HS-27A (cell line): ENCODE measurements around the gene GALNT9.
"Not testable (repeated sequence)": the region's sequence is repeated elsewhere in the genome, so short reads cannot be mapped to it uniquely, and the experiment has no call there.

ENCODE experiments used
- DNase-seq: peaks from one replicate; pipeline ENCODE4 v3.0.0-alpha.2; 2012; ENCODE audit warnings: low read depth, missing footprints

The GALNT9 gene

DNA sequence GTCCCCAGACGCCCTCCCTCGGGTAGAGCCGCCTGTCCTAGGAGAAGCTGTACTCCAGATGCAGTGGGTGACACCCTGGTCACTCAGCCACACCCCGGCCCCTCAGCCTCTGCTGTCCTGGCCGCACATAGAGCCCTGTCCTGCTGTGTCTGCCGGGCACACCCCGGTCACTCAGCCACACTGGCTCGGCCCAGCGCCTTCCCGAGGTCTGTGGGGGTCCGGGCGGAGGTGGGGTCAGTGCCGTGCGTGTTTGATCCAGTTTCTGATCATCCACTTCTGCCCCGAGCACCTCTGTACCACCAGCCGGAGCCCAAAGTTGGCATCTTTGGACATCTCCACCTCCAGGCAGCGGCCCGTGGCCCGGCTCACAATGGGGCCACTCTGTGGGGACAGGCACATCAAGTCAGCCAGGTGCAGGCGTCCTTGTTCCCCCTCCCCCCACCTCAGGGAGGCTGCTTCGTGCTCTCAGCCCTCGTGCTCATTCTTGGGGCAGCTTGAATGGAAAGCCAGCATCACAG is 132.5 kb downstream of the GALNT9 start:
- DNase-seq: no peak

DNA sequence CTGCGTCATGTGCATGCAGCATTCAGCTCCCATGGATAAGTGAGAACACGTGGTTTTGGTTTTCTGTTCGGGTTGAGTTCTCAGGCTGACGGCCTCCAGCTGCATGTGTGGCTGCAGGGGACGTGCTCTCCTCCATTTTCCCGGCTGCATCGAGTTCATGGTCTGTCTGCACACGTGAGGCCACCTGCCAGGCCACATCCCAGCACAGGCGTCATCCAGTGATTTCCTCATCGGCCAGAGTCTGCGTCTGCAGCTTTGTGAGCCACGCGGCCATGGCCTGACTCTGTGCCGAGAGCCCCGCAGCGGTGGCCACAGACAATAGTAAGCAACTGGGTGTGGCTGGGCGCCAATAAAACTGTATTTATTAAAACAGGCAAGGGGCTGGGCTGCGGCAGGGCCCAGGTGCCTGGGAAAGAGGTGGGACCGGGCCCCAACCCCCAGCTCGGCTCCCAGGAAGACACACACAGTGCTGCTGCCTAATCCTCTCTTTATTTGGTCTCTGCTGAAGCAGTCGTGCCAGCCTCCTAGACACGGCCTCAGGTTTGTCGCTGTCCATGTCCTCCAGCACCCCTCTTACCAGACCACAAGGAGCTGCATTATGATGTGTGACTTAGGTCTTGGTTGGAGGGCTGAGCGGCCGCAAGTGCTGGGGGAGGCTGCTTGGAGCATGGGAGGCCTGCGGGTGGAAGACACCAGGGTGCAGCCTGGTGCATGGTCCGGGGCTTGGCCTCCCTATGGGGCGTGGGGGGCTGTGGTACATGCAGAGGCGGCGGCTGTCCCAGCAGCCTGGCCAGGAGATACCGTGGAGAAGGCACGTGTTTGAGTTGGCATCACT is 133.1 kb downstream of the GALNT9 start:
- DNase-seq: no peak

DNA sequence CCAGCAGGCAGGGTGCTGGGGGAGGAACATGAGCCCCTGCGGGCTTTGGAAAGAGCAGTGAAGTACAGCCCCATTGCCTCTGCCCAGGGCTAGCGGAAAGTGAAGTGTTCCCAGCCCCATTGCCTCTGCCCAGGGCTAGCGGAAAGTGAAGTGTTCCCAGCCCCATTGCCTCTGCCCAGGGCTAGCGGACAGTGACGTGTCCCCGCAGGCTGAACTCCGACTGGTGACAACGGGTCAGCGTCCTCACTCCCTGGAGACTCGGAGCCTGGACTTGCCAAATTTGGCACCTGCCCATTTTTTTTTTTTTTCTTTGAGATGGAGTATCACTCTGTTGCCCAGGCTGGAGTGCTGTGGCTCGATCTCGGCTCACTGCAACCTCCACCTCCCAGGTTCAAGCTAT is 134.1 kb downstream of the GALNT9 start:
- DNase-seq: not testable (repeated sequence)

DNA sequence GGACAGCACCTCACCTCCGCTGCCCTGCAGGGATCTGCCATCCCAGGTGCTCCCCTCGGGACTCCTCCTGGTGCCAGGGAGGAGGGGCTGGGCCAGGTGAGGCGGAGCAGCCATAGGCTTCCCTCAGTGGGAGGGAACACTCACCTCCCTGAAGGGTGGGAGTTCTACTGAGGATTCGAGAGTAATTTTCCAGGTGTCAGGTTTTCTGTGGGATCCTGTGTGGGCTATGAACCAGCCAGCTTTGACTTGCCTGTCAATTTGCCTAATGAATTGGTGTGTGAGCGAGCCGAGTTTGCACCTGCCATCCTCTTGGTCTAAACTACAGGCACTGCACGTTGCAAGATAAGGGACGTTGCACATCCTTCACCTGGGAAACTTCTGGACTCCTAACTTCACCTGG is 134.8 kb downstream of the GALNT9 start:
- no peak for DNase-seq

DNA sequence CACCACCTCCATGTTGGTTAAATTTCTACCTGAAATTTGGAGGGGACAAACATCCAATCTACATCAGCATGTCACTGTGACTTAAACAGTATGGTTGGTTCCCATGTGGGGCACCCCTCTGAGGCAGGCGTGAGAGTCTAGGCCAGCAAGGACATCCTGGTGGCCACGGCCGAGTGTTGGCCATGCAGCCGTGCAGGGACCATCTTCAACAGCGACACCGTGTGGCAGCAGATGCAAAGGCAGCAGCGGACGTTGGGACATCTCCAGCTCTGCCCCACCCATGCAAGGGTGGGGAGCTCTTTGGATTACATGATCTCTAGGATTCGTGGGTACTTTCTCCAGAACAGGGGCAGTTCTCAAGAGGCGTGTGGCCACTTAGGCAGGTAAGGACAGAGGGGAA is 135.3 kb downstream of the GALNT9 start:
- no peak for DNase-seq

DNA sequence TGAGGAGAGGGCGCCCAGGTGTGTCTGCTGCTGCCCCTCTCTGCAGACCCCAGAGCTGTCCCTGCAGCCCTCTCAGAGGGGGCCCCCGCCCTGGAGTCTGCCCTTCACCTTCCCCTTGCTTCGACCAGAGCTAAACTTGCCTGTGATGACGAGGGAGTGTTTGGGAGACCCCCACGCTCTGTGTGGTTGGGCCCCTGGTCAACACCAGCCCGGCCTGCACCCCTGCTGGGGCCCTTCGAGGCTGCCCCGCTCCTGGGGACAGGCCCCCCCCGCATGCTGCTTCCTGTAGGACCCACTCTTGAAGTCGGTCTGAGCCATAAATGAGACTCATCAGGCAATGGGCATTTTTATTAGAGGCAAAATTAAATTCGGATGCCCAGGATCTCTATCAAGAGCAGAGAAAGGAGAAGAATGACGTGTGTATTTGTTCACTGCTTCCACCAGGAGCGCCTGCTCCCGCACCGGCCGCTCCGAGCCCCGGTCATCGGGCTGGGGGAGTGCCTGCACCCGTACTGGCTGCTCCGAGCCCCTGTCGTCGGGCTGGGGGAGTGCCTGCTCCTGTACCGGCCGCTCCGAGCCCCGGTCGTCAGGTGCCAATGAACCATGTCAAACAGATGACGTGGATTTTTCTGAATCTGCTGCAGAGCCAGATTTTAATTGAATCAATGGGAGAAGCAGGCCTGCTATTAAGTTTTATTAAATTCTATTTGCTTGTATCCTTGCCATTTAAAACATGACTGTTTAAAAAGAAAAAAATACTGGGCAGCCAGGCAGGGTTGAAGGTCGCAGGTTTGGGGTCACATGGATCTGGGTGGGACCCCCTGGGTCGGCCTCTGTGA is 137.5 kb downstream of the GALNT9 start:
- no peak for DNase-seq

DNA sequence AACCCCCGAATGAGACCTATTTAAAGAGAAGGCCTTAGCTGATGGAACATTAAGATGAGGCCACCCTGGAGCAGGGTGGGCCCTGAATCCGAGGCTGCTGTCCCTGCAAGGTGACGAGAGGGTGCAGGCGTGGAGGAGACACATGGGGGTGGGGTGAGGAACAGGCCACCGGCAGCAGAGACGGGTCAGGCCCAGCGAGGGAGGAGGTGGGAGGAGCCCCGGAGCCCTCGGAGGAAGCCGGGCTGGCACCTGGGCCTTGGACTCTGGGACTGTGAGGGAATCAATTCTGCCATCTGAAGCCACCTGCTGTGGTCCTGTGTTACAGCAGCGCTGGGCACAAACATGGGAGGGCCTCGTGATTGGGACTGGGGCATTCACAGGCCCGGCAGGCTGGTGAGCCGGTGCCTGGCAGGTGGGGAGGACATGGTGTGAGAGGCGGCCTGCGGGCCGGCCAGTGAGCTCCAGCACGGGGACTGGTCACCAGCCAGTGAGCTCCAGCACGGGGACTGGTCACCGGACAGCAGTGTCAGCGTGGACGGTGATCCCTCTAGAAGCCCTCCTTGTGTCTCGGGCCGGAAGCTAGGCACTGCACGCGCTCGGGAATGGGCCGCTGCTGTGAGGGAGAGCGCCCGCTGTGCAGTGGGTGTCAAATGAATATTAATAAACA is 138.4 kb downstream of the GALNT9 start:
- DNase-seq: no peak

DNA sequence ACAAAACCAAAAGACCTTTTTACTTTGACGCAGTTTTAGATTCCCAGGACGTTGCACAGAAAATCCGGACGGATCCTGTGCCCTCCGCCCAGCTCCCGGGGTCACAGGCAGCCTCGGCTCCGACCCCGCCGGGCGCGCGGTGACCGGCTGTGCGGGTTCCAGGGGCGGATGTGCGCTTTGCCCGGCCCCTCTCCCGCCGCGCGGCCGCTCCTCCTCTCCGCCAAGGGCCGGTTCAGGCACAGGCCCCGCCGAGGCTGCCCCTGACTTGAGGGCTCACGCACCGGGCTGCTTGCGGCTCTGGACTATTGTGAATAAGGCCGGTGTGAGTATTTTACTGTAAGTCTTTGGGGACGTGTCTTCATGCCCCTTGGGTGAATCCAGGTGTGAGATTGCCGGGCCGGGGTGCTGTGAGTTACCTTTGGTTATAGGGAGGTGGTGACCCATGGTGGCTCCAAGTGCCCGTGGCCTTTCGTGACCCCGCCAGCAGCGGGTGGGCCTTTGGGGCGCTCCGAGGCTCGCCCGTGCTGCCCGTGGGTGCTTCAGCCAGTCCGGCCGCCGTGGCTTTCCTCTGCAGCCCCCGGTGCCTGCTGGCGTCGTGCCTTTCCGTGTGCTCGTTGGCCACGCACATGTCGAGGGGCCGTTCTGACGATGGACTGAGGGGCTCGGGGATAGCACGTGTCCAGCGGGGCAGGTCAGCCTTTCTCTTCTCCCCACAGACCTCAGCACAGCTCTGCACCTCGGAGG is 139.2 kb downstream of the GALNT9 start:
- no peak for DNase-seq

DNA sequence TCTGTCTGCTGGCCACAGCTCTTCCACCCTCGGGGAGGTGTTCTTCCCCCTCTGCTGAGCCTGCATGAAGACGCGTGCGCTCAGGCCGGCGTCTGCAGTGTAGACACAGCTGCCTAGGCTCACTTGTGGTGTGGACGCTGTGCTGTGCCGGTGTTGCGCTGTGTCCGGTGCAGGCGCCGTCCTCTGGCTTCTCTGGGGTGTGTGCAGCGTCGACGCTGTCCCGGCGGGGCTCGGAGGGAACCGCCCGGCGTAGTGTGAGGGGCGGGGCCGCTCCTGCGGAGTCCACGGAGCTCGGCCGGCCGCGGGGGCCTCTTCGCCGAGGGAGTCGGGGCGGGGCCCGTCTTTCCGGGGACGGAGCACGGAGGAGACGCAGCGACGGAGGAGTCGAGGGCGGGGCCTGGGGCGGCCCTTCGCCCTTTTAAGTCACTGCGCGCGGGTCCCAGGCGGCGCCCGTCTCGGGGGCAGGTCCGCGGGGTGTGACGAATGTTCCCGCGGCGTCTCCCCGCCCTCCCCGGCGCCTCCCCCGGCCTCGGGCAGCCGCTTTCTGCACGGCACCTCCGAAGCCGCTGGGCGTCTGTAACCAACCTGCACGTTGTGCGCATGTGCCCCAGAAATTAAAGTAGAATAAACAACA is 139.9 kb downstream of the GALNT9 start:
- no peak for DNase-seq

DNA sequence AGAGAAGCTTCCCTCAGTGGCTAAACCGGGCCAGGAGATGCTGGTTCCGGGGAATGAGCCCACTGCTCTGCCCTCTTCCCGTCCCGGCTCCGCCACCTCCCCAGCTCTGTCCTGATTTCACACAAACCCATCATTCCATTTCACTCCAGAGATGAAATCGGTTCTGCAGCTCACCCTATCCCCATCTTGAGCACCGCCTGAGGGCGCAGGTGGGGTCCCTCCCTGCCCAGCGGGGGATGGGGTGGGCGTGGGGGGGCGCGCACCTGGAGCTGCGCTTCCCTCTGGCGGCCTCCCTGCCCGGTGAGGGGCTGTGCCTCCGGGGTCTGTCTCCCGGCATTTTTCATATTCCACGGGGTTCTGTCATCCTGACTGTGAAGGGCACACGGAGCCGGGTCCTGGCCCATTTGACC is 140.5 kb downstream of the GALNT9 start:
- no peak for DNase-seq

DNA sequence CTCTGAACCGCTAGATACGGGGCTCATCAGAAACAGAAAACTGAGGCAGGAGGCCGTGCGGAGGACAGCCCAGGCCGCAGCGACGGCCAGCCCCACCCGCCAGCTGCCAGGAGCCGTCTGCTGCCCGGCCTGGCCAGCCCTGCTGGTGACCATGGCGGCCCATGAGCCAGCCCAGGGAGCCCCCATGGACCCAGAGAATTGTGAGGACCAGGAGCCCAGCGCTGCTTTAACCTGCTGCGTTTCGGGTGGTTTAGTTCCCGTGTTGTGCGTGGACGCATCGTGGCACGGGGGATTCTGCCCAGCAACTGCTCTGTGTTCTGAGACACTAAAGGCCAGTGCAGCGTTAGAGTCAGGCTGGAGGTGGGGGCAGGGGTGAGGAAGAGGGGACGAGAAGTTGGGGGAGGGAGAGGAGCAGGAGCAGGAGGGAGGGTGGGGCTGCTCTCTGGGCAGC is 140.9 kb downstream of the GALNT9 start:
- DNase-seq: no peak

DNA sequence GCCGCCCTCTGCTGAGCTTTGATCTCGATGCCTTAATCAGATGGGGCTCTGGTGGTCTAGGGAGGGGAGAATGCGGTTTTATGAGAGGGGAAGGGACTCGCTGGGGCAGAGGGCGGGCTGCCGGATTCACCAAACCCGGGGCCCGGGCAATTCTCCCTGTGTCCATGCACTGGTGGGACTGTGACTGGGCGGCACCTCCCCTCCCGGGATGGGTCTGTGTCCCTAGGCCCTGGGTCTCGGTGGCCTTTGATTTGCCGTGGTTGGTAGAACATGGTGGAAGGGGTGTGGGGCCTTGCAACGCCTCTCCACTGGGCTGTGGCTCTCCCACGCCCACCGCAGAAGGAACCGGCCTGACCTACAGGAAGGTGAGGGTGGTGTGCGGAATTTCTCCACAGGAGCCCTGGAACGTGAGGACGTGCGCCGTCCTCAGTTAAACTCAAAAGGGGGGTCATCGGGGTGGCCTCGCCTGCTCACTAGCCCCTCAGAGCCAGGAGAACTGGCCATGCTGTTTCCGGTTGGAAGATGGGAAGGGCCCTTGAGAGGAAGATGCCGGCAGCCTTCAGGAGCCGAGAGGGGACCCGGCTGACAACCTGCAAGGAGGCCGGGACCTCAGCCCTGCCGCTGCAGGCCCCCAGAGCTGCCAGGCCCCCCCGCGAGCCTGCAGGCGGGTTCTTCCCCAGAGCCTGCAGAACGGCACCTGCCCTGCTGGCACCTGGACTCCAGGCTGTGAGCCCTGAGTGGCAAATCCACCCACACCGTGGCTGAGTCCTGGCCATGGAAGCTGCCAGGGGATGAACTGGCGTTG is 141.5 kb downstream of the GALNT9 start:
- no peak for DNase-seq

DNA sequence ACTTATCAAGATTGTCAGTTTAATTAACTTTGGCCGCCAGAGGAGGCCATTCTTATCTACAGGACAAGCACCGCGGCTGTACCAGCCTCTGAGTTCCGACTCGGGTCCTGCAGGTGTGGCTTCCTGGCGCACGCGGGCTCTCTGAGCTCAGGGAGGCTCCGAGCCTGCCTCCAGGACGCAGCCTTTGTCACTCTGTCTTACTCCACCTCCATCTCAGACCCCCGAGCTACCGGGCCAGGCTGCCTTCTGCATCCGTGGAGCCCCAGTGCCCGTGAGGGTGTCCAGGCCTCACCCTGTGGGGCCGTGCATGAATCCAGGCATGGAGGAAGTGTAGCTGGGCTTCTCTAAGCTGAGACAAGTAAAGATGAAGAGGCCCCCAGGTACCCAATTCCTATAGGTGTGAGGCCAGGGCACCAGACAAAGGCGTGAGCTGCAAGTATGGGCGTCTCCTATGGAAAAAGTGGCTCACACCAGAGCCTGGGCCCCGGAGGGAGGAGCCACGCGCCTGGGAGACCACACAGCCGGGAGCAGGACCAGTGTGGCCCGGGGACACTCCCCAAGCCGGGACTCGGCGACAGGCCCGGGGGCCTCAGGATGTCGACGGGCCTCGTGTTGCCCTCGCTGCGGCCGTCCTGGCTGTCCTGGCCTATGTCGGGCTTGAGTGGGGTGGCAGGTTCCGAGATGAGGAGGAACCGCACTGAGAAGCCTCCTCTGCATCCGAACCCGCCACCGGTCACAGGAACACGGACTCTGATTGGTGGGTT is 142.3 kb downstream of the GALNT9 start:
- DNase-seq: no peak

DNA sequence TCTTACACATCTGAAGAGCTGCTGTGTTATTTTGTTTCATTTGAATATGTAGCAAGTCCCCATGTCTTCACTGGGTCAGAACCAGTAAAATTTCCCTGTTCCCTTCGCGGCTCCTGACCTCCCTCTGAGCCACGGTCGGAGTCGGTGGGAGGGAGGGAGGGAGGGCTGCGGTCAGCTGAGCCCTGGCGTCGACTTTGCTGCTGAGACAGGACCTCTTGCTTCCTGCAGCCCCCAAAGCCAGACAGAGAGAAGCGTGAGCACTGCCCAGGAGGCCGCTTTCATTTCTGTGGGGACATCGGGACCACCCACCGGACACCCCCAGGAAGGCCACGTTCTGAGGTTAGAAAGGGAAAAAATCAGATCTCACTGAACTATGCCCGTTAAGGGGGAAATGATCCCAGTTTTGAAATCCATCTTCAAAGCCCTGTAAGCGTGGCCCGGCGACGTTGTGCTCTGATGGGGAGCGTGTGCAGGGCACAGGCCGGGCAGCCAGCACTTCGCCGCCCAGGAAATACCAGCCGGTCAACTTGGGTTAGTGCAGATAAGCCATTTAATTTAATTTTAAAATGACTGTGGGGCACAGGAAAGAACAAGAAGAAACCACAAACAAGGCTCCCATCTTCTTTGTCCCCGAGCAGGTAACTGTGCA is 143.1 kb downstream of the GALNT9 start:
- no peak for DNase-seq

DNA sequence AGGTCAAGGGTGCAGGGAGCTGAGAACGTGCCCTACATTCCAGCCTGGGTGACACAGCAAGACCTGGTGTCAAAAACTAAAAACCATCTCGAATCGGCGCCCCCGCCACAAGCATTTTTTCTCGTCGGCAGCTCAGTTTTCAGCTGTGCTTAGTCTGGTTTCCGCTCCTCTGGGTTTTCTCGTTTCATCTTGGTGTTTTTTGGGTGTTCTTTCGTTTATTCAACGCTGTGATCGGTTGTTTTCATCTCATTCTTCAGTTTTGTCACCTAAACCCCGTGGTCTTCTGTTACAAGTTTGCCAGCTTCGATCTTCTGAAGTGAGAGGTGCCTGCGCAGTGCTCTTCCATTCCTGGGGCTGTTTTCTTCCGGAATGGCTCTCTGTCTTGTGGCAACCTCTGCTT is 143.7 kb downstream of the GALNT9 start:
- no peak for DNase-seq

DNA sequence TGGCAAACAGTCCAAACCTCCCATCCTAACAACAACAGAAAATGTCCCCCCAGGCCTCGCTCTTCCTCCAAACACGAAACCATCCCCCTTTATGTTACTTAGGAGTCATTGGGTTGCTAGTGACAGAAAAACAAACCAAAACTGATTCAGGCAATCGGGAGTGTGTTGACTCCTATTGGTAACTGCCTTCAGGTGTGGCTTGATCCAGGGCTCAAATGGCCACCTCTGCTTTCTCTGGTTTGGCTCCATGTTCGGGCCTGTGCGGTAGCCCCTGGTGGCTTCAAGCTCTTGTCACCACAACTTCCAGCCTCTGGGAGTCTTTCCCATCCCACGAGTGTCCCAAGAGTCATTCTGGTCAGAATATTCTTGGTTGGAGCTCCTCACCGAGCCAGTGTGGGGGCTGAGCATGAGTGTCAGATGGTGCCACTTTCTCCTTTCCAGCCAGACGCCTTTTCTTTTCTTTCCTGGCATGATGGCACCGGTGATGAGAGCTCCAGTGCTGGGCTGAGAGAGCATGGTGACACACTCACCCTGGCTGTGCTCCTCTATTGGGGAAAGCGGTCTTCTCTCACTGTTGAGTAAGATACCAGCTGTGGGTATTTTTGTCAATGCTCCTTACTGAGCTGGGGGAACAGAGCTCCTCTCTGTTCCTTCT is 146.6 kb downstream of the GALNT9 start:
- no peak for DNase-seq

DNA sequence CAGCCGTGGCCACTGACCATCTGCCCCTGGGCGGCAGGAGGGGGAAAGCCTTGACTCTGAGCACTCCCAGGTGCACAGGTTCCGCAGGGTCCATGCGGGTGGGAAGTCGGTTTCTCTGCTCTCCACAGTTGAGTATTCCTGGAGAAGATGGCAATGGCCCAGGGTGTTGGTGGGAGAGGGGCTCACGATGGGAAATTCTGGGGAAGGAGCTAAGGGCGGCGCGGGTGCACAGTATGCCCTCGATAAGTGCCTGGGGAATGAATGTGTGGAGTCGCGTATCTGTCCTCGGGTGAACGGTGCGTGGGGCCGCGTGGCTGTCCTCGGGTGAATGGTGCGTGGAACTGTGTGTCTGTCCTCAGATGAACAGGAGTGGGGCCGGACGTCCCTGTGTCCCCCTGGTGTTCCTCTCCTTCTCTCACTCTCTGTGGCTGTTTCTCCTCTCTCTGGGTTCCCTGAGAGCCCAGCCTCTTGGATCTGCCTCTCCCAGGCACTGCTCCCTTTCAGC is 147.1 kb downstream of the GALNT9 start:
- no peak for DNase-seq

DNA sequence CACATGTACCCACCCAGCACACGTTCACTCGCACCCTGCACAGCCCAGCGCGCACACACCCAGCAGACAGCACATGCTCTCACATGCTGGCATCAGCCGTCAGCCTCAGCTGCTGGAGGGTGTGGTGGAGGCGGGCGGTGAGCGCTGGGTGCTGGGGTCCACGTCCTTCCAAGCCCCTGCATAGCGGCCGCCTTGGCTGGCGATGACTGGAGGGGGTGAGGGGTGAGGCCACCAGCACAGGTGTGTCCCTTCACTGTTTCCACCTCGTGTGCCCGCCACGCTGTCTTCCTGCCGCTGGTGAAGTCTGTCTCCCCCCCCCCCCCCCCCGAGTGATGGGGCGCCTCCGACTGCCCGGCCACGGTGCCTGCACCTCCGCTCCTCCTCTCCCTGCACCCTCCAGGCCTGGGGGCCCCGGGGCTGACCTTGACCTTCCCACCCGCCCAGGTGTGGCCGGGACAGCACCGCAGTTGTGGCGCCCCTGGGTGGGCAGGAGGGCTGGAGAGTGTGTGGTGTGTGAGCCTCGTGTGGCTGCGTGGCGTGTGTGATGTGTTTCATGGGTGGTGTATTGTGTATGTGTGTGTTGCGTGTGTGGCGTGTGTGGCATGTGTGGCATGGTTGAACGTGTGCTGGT is 147.7 kb downstream of the GALNT9 start:
- DNase-seq: no peak
